HepG2 (cell line): ENCODE measurements around the gene ZBTB7B. TPM values are rescaled to one million over a fixed set of nuclear protein-coding genes. Genes with fewer than 3 reads are reported as not detected.

Source experiments
- ATAC-seq: fragments of 200-7000 bp; cut with Tn5 transposase; 3 replicates; pipeline ENCODE4 v1.9.1; 2020; ENCODE audit warnings: mild to moderate bottlenecking, moderate library complexity
- BruUV-seq: library from RNA; stranded (reverse); fragments of 400-500 nt; replicated peaks from 2 replicates; lab custom pipeline; 2021; lab: Mats Ljungman, UMichigan
- CTCF ChIA-PET: fragments of 300-600 bp; formaldehyde crosslinking; extraction: SDS; loops from one replicate; lab custom pipeline; 2021; ENCODE audit warnings: low total read pairs, inconsistent platforms, low intra/inter-chr PET ratio; lab: Yijun Ruan, JAX
- POLR2A ChIA-PET: fragments of 350-600 bp; sonication (Branson Sonifier 250); formaldehyde crosslinking; loops from one replicate; lab custom pipeline; 2020; ENCODE audit warnings: antibody characterized with exemption, inconsistent platforms; lab: Yijun Ruan, JAX
- DNase-seq: peaks from one replicate; pipeline ENCODE4 v3.0.0-alpha.2; 2015; ENCODE audit warnings: low spot score
- FAIRE-seq: peaks from 3 replicates; lab custom pipeline; 2011; peaks lifted over from hg19 to GRCh38; lab: Jason Lieb, UNC
- H2AFZ ChIP-seq: one replicate; pipeline ENCODE4 v1.6.1; 2011; ENCODE audit warnings: low read length, inconsistent platforms
- H3K27ac ChIP-seq: fragments of 300-600 bp; 3 replicates; pipeline ENCODE4 v1.8.0; 2011; ENCODE audit warnings: mixed run types, mild to moderate bottlenecking, mixed read lengths, low read length, inconsistent platforms; ENCODE audit not compliant: insufficient read depth; ENCODE audit errors: extremely low read length
- H3K27me3 ChIP-seq, 2 experiments: fragments of 200-600 bp in 1 of 2; 2 replicates in 1 of 2; 3 replicates in 1 of 2; pipeline versions ENCODE4 v1.6.0 to v1.8.0; 2011; ENCODE audit warnings: low read length in 2 of 2, mild to moderate bottlenecking in 2 of 2, moderate library complexity in 2 of 2, inconsistent platforms in 1 of 2; ENCODE audit not compliant: insufficient read depth in 2 of 2, control insufficient read depth in 1 of 2
- H3K36me3 ChIP-seq, 2 experiments: fragments of 200-600 bp in 1 of 2; replicated peaks in 1 of 2; 2 replicates in 1 of 2; 3 replicates in 1 of 2; pipeline versions ENCODE4 v1.5.1 to v1.8.0; 2011; ENCODE audit warnings: low read length in 2 of 2, inconsistent platforms in 1 of 2; ENCODE audit not compliant: insufficient read depth in 2 of 2, control insufficient read depth in 1 of 2
- H3K4me1 ChIP-seq: 2 replicates; pipeline ENCODE4 v1.5.1; 2012; ENCODE audit warnings: low read length, inconsistent platforms; ENCODE audit not compliant: insufficient read depth
- H3K4me2 ChIP-seq: 2 replicates; pipeline ENCODE4 v1.6.0; 2011; ENCODE audit warnings: low read depth, low read length, inconsistent platforms
- H3K4me3 ChIP-seq, 3 experiments: fragments of 200-600 bp in 1 of 3; sonication (generic), shearing (Covaris generic) in 1 of 3; replicated peaks in 1 of 3; 2 replicates each; pipeline ENCODE4 v1.5.1; 2011 to 2016; ENCODE audit warnings: low read length in 3 of 3, inconsistent platforms in 2 of 3, low read depth in 2 of 3, mild to moderate bottlenecking in 2 of 3, control low read depth in 1 of 3, mixed read lengths in 1 of 3; ENCODE audit not compliant: insufficient read depth in 1 of 3
- H3K79me2 ChIP-seq: one replicate; pipeline ENCODE4 v1.6.1; 2011; ENCODE audit warnings: low read length, inconsistent platforms; ENCODE audit not compliant: insufficient read depth
- H3K9ac ChIP-seq: 2 replicates; pipeline ENCODE4 v1.6.0; 2011; ENCODE audit warnings: mild to moderate bottlenecking, low read depth, low read length, inconsistent platforms; ENCODE audit not compliant: insufficient read depth
- H3K9me3 ChIP-seq: 2 replicates; pipeline ENCODE4 v1.5.1; 2012; ENCODE audit warnings: mild to moderate bottlenecking, low read length
- H4K20me1 ChIP-seq: 2 replicates; pipeline ENCODE4 v1.6.0; 2011; ENCODE audit warnings: inconsistent platforms, mild to moderate bottlenecking, low read length, moderate library complexity; ENCODE audit not compliant: insufficient read depth
- AGO2 ChIP-seq: fragments of 200-400 bp; formaldehyde crosslinking; optimal IDR thresholded peaks from 2 replicates; pipeline ENCODE3; 2017; ENCODE audit warnings: mild to moderate bottlenecking, low read depth, low read length, moderate library complexity
- RNF2 ChIP-seq: fragments of 450-650 bp; conservative IDR thresholded peaks from 2 replicates; pipeline ENCODE4 v1.6.1; 2016; ENCODE audit warnings: low read depth
- WGBS: methylation state at CpG from one replicate; pipeline ENCODE4 v1.1.6; 2017; ENCODE audit warnings: low lambda C conversion rate; 5-methylcytosine and 5-hydroxymethylcytosine counted together
- in situ Hi-C: cut with HindIII; loops from 2 replicates; pipeline ENCODE4 v1.10.0; 2017; ENCODE audit warnings: low pct_unique_long_range_greater_than_20kb; ENCODE audit not compliant: extremely low pct_ligation_motif_present
- intact Hi-C: fragments of 100-400 bp; cut with micrococcal nuclease; formaldehyde crosslinking; loops from one replicate; pipeline ENCODE4 v1.10.0; 2022; ENCODE audit not compliant: unreplicated experiment
- polyA plus RNA-seq, 8 experiments: library from polyadenylated mRNA; depleted of rRNA in 3 of 8; stranded (reverse) in 7 of 8; unstranded in 1 of 8; fragments of >200 nt; fragmentation: Illumina TruSeq in 4 of 8; extraction: Trizol in 4 of 8; gene quantifications; 2 replicates each; pipeline versions ENCODE4 v1.2.1 to v1.2.3, GENCODE V29; 2011 to 2016; ENCODE audit warnings: low read depth in 4 of 8, missing spikeins in 1 of 8, mixed read lengths in 1 of 8; ENCODE audit not compliant: insufficient read depth in 1 of 8
- total RNA-seq, 5 experiments: library from RNA; depleted of rRNA; stranded (reverse); fragments of >200 nt; fragmentation: Illumina TruSeq; extraction: Trizol; gene quantifications; 2 replicates each; pipeline ENCODE4 v1.2.3, GENCODE V29; 2016; ENCODE audit warnings: low read depth in 1 of 5
- TF ChIP-seq, protein P1 (sequence below): sonication (generic); formaldehyde crosslinking; IDR thresholded peaks from 2 replicates; pipeline ENCODE4 v1.4.0; 2020; ENCODE audit warnings: missing genetic modification reagents

The ZBTB7B gene
- total and polyA plus RNA-seq, 2 of the 13 experiments (the other 11 are each of a cell fraction or from before 2014, with no cell fraction given), result 15.5 to 17.5 TPM

GRCh38 chr1:155014709-155015508, 12.3 kb downstream of the ZBTB7B start:
- intact Hi-C loops, result no loop called here

More at GRCh38 chr1:155014709-155015508, 12.3 kb downstream of the ZBTB7B start:
- in situ Hi-C loops, result no loop called here
- Histone ChIP-seq H3K4me3 (no peak overlapping the region), H3K79me2 (peaks cover 3% of the 10 kb centered on the region), H4K20me1 (peaks cover 8% of the 10 kb centered on the region; the same call in 1 of the 2 replicates), H3K27me3 (no peaks in the 10 kb centered on the region), H3K36me3 (peaks cover 8 to 33% of the 10 kb centered on the region in 2 experiments; a peak in 4 of 5 replicates), H3K9me3 (no peaks in the 10 kb centered on the region), H3K4me2 (no peak overlapping the region), H2AFZ (no peak overlapping the region), H3K9ac (no peak overlapping the region), H3K4me1 (peaks cover 61% of the 10 kb centered on the region), H3K27ac (no peak overlapping the region)
- 95% methylated on average over 4 of the region's 31 CpGs for WGBS
- DNase-seq, result no peak
- ChIA-PET POLR2A (interaction anchor here (3.7 to 8.2 kb wide), 2 partner anchors 12 to 42 kb away, joined by 18 to 90 read pairs; partner anchors contain the start of gene ZBTB7B), CTCF (no interaction called here)
- no peak for FAIRE-seq
- no TSS peak for BruUV-seq
- no peak for ATAC-seq
- no peak for TF ChIP-seq RNF2
- TF ChIP-seq, protein P1, sequence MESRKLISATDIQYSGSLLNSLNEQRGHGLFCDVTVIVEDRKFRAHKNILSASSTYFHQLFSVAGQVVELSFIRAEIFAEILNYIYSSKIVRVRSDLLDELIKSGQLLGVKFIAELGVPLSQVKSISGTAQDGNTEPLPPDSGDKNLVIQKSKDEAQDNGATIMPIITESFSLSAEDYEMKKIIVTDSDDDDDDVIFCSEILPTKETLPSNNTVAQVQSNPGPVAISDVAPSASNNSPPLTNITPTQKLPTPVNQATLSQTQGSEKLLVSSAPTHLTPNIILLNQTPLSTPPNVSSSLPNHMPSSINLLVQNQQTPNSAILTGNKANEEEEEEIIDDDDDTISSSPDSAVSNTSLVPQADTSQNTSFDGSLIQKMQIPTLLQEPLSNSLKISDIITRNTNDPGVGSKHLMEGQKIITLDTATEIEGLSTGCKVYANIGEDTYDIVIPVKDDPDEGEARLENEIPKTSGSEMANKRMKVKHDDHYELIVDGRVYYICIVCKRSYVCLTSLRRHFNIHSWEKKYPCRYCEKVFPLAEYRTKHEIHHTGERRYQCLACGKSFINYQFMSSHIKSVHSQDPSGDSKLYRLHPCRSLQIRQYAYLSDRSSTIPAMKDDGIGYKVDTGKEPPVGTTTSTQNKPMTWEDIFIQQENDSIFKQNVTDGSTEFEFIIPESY (CRISPR knock-in tag), result peak; percentile 55; the same call in 1 of the 2 replicates
- TF ChIP-seq AGO2, result peak; percentile 18
